Suprapubic skin (tissue), 3 donors: Measurements from ENCODE around the gene TNXB.

ENCODE experiments used
- POLR2A ChIP-seq, 2 donors: fragments of 450-650 bp; IDR thresholded peaks; one replicate each; pipeline ENCODE4 v1.6.1; 2017; ENCODE audit warnings: antibody characterized with exemption in 2 of 2, mild to moderate bottlenecking in 2 of 2, moderate library complexity in 2 of 2
- TF ChIP-seq, protein P1 (sequence below), 2 donors: fragments of 200-600 bp in 1 of 2; fragments of 450-650 bp in 1 of 2; sonication (generic) in 1 of 2; IDR thresholded peaks; one replicate each; pipeline ENCODE4 v1.5.1; 2016 to 2019; ENCODE audit warnings: antibody characterized with exemption in 2 of 2, mild to moderate bottlenecking in 1 of 2, moderate library complexity in 1 of 2

DNA sequence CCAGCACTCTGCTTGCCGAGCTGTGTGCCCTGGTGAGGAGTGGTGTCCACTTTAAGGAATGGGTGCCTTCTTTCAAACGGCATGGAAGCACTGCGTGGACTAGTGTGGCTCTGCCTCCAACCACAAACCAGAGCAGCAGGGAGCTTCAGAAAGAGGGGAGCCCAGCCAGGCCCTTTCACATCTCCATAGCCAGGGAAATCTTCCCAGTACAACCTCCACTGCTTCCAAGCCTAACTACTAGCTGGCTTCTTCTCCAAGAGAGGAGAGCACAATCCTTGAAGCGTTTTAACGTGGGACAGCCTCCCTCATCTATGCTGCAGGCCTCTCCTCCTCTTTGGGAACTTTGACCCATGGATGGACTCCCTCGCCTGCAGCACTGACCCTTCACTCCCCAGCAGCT lies 26.7 kb downstream of the TNXB start:
- no peak for TF ChIP-seq POLR2A (IDR thresholded peaks at IDR 0.05)
- TF ChIP-seq, protein P1, sequence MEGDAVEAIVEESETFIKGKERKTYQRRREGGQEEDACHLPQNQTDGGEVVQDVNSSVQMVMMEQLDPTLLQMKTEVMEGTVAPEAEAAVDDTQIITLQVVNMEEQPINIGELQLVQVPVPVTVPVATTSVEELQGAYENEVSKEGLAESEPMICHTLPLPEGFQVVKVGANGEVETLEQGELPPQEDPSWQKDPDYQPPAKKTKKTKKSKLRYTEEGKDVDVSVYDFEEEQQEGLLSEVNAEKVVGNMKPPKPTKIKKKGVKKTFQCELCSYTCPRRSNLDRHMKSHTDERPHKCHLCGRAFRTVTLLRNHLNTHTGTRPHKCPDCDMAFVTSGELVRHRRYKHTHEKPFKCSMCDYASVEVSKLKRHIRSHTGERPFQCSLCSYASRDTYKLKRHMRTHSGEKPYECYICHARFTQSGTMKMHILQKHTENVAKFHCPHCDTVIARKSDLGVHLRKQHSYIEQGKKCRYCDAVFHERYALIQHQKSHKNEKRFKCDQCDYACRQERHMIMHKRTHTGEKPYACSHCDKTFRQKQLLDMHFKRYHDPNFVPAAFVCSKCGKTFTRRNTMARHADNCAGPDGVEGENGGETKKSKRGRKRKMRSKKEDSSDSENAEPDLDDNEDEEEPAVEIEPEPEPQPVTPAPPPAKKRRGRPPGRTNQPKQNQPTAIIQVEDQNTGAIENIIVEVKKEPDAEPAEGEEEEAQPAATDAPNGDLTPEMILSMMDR (IDR thresholded peaks at IDR 0.05) = no peak
